NCI-H2171 (cell line): ENCODE results near the gene FUT2.
"Not testable (repeated sequence)": the region's sequence is repeated elsewhere in the genome, so short reads cannot be mapped to it uniquely, and the experiment has no call there.

Source experiments
- DNase-seq: peaks from one replicate; lab custom pipeline; 2025; lab: John Stamatoyannopoulos, UW

The FUT2 gene

DNA sequence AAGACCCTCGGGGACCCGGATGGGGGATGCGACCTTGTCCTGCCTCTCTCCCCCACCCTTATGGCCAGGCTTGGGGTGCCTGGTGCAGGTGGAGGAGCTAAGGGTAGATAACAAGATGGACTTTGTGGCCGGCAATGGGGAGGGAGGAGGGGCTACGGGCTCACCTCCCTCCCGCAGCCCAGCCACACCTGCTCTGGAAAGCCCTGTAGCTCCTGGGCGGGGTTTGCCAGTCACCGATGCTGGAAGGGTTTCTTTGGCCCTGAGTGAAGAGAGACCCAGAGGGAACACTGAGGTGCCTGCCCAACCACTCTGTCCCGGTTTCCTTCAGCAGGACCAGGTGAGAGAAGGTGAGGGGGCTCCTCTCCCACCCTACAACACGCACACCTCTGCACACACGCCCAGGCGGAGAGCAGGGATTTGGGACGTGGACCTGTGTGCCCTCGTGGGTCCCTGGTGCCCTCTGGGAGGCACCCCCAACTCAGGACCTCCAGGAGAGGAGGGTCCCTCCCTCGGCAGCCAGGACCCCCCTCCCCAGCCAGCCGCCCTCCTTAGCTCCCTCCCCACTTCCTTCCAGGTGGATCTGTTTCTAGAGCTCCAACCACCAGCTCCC is at the start of gene FUT2:
FUT2 (plus strand) TSS at position 229 of the 610 bp plus-strand sequence. CDS start 6,986 bp downstream, outside the sequence.
- peak; percentile 32 for DNase-seq

DNA sequence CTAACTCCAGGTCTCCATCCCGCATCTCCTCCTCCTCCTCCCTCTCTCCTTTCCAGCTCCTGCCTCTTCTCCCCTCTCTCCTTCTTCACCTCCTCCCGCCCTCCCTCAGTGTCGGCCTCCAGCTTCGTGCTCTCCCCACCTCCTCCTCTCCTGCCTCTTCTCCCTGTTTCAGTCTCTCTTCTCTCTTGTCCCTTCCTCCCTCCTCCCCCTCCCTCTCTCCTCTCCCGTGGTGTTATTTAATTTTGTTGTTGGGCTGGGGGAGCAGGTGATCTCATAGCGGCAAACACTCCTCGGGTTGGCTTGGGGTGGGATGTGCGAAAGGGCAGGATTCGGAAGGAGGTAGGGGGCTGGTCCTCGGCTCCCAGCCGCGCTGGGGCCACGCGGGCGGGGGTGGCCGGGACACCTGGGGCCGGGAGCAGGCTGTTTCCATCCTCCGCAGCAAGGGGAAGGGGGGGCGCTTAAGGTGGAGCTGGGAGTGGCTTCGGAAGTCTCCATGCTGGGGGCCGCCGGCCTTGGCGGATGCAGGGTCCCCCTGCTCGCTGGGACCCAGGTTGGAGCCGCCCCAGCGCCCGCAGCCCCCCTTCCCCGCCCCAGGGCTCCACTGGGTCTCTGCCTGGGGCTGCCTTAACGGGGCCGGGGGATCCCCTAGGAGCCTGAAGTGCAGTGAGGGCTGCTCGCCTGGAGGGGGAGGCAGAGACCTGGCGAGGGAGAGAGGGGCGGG is 49.6 kb upstream of the FUT2 start, which contains the start of gene CA11:
CA11 (minus strand) TSS at position 187 of the 721 bp plus-strand sequence. CDS start 555 bp downstream, outside the sequence.
- peak; percentile 94 for DNase-seq

DNA sequence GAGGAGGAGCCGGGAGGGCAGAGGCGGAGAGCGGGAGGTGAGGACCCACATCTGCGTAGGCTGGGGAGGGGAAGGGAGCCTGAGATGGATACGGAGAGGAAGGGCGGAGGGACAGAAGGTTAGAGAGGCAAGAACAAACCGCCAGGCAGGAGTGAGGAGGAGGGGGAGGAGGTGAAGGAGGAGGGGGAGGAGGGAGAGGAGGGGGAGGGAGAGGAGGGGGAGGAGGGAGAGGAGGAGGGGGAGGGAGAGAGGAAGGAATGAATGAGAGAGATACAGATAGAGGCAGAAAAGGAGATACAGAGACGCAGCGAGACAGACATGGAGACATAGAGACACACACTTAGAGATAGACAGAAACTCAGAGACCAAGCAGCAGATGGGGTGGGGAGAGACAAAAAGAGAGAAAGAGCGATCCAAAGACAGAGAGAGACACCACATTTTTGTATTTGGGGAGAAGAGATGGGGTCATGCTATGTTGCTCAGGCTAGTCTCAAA is 49.0 kb upstream of the FUT2 start:
- DNase-seq = peak; percentile 95

DNA sequence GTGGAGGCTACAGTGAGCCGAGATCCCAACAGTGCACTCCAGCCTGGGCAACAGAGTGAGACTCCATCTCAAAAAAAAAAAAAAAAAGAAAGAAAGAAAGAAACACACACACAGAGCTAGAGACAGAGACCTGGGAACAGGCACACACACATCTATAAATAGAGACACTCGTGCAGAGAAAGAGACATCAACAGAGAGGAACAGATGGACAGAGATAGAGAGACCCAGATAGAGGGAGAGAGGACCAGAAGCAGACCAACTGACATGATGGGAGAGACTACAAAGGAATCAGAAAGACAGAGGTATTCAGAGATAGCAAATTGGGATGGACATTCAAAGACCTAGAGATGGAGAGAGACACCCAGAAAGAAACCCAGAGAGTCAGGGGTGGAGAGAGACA is 47.6 kb upstream of the FUT2 start:
- DNase-seq = no peak

DNA sequence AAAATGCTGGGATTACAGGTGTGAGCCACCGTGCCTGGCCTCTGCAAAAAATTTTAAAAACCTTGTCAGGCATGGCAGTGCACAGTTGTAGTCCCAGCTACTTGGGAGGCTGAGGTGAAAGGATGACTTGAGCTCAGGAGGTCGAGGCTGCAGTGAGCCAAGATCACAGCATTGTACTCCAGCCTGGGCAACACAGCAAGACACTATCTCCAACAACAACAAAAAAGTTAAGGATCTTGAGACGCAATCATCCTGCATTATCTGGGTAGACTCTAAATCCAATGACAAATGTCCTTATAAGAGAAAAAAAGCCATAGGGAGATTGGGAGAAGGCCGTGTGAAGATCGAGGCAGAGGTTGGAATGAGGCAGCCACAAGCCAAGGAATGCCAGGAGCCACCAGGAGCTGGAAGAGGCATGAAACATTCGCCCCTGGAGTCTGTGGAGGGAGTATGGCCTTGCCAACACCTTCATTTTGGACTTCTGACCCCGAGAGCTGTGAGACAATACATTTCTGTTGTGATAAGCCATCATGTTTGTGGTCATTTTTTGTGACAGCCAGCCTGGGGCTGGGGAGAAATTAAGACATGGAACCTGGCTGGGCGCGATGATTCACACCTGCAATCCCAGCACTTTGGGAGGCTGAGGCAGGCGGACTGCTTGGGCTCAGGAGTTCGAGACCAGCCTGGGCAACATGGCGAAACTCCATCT is 44.6 kb upstream of the FUT2 start:
- DNase-seq = no peak

DNA sequence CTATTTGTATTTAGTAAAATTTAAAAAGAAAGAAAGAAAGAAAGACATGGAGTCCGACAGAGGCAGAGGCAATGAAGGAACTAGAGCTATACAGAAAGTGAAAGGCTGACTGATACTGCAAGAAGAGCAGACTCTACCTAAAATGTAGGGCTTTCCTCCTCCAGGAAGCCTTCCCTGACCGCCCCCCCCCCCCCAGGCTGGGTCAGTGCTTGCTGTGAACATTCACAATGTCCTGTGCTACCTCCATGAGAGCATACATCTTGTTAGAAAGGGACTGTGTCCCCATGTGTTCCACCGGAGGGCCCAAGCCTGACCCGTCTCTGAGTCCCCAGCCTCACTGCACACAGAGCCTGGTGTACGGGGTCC is 44.1 kb upstream of the FUT2 start:
- DNase-seq = no peak

DNA sequence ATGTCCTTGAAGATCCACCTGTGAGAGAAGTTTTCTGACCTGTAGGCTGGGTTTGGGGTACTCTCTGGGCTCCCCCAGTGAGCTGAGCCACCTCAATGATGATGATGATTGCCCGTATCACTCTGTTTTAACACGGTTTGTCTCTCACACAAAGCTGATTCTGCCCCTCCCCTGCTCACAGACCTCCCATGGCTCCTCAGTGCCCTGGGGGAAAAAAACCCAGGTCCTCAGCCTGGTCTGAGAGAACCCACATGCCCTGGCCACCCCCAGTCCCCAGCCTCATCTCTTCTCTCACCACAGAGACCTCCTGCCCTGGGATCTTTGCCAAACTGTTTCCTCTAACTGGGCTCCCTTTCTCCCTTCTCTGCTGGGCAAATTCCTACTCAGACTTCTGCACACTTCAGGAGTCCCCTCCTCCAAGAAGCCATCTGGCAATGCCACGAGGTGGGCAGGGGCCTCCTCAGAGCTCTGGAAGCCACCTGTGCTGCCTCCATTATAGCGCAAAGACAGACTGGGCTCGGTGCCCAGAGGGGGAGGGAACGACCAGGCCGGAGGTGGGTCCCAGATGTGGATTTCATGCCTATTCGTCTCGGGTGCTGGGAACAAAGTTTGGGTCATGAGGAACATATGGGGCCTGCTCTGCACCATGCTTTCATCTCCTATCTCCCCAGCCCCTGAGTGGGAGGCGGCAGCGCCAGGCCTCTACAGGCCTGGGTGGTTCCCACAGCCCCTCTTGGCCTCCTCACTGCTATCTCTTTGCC is 41.3 kb upstream of the FUT2 start:
- DNase-seq = peak; percentile 98

DNA sequence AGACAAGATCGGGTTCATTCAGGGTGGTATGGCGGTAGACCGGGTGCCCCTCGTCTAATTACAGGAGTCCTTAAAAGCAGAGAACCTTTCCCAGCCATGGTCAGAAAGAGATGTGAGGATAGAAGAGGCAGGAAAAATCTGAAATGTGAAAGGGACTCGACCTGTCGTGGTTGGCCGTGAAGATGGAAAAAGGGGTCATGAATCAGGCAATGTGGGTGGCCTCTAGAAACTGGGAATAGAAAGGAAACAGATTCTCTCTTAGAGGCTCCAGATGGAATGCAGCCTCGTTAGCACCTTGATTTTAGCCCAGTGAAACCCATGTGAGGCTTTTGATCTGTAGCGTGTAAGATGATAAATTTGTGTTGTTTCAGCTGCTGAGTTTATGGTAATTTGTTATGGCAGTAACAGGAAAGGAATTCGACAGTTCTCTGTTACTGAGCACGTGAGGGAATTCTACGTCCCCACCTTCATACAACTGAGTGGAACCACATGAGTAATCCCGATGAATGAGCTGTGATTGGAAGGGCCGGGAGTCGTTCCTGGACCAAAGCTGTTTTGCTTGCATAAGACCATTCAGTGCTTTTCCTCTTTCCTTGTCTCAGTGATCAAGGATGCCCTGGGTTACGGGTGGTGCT is 38.8 kb upstream of the FUT2 start:
- no peak for DNase-seq

DNA sequence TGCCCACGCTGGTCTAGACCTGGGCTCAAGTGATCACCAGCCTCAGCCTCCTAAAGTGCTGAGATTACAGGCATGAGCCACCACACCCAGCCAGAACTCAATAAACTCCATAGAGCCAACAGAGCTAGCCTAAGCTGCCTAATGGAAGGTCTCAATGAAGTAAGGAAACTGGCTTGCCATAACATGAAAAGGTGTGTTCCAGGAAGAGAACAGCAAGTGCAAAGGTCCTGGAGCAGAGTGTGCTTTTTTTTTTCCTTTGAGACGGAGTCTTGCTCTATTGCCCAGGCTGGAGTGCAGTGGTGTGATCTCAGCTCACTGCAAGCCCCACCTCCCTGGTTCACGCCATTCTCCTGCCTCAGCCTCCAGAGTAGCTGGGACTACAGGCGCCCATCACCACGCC is 37.9 kb upstream of the FUT2 start:
- not testable (repeated sequence) for DNase-seq

DNA sequence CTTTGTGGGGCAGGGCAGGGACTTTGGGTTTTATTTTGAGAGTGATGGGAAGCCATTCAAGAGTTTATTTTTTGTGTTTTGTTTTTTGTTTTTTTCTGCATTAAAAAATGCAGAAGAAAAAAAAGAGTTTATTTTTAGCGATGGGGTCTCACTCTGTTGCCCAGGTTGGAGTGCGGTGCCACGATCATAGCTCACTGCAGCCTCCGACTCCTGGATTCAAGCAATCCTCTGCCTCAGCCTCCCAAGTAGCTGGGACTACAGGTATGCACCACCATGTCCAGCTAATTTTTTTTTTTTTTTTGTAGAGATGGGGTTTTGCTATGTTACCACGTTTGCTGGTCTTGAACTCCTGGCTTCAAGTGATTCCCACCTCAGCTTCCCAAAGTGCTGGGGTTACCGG is 37.3 kb upstream of the FUT2 start:
- DNase-seq = no peak

DNA sequence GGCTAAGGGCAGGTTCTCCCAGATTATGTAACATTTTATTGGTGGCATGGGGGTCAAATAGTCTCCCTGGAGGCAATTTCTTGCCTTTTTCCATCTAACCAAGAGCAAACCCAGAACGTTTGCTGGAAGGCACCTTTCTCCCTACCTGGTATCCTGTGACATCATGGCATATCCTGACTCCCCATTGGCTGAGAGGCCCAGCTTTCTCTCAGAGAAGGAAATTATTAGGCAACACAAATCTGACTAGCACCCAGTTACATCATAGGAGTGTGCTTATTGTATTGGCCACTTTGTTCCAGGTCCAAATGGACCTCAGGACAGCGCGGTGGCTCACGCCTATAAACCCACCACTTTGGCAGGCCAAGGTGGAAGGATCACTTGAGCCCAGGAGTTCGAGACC is 36.0 kb upstream of the FUT2 start:
- DNase-seq = no peak

DNA sequence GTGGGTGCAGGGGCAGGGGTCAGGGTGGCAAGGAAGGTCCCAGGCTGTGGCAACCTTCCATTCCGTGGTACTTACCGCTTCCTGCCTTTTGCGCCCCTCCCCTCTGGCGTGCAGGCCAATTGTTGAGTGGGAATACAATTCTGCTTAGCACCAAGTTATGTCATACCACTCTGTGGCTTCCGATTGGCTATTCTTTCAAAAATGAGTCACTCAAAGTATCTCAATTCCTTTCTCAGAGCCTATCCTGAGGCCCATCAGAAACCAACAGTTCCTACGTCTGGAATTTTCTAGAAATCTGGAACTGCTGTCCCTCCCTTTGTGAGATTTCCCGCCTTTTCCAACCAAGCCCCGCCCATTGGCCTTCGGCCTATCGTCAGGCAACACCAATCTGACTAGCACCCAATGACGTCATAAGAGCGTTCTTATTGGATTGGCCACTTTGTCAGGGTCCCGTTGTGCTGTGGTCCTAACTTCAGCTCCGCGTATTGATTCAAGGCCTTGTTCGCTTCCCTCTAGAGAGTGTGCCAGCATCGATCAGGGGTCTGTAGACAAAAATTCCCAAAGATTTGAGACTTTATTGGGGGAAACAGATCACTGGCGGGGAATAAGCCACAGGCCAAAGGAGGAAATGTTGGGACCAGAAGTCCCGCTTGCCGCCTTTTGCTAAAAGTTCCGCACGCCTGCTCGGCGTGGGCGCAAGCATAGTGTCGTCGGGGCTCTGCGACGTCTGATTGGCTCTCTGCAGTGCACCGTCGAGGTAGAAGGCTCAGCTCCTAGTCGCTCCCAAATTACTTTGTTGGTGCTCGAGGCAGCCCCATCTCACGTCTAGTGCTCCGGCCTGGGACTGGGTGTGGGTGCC is 34.7 kb upstream of the FUT2 start:
- no peak for DNase-seq

DNA sequence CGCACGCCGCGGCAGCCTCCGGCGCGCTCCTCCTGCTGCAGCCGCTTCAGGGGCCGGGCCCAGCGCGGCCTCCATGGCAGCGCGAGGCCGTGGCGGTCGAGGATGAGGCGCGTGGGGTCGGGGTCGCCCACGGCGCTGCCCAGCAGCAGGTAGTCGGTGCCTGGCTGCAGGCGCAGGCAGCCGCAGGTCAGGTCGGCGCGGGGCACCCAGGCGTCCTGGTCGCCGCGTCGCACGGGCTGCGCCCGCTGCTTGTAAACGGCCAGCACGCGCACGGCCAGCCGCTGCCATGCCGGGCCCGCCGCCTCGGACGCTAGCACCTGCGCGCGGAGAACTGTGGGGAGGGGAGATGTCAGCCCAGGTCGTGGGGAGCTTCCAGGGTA is 34.1 kb upstream of the FUT2 start:
- no peak for DNase-seq

DNA sequence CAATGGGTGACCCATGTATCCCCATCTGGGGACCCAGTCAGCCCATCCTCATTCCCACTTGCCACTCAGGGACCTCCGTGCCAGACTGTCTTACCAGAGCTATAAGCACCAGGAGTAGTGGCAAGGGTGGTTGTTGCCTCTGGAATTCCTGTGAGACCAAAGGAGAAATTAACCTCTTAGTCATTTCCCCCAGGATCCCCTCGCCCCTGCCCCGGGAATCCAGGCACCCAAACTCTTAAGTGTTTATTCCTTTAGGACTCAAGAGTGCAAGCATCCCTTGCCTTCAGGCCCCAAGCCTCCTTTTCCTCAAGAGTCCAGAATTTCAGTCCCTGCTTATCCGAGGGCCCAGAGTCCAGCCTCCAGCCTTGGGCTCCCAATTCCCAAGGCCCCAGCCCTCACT is 32.1 kb upstream of the FUT2 start:
- no peak for DNase-seq

DNA sequence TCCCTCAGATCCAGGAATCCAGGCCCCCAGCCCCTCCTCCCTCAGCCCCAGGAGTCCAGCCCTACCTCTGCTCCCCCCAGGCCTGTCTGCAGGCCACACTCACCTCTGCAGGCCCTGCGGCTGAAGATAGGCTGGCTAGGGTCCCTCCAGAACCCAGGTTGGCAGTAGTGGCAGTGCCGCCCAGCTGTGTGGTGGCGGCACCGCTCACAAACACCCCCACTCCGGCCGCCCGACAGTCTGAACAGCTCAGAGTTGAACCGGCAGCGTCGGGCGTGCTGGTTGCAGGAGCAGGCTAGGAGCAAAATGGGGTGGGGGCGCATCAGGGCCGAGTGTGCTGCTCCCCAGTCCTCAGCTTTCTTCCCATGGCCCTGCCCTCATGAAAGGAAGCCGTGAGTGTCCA is 31.3 kb upstream of the FUT2 start:
- no peak for DNase-seq

DNA sequence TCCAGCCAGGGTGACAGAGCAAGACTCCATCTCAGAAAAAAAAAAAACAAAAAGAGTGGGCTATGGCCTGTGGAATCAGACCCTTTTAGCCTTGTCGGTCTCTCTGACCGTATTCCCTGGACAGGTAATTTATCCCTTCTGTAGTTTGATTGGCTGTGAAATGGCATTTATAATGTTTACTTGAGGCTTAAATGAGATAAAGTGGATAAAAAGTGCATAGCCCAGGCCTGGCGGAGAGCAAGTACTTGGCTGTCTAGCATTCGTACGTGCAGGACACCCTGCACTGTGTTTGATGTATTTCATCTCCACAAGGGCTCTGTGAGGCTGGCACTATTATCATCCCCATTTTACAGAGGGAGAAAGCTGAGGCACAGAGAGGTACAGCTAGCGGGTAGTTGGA is 30.0 kb upstream of the FUT2 start:
- no peak for DNase-seq

DNA sequence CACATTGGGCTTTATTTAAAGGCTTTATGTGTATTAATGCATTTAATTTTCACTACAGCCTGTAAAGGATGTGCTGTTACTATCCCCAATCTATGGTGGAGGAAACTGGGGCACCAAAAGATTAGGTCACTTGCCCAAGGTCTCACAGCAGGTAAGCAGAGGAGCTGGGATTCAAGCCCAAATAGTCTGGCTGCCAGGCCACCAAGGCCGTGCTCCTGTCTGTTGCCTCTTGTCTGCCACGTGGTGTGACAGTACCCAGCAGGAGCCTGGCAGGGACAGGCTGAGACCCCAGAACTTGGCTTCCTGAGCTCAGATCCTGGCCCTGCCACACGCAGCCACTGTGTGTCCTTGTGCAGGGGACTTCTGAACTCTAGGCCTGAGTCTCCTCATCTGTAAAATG is 27.4 kb upstream of the FUT2 start:
- DNase-seq = no peak

DNA sequence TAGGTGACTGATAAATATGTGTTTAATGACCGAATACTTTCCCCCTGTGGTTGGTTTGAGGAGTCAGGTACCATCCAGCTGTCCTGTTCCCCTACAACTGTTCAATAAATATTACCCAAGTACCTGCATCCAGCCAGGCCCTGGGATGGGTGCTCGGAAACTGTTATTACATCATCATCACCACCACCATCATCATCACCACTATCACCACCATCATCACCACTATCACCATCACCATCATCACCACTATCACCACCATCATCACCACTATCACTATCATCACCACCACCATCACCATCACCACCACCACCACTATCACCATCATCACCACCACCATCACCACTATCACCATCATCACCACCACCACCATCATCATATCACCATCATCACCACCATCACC is 27.0 kb upstream of the FUT2 start:
- DNase-seq = no peak

DNA sequence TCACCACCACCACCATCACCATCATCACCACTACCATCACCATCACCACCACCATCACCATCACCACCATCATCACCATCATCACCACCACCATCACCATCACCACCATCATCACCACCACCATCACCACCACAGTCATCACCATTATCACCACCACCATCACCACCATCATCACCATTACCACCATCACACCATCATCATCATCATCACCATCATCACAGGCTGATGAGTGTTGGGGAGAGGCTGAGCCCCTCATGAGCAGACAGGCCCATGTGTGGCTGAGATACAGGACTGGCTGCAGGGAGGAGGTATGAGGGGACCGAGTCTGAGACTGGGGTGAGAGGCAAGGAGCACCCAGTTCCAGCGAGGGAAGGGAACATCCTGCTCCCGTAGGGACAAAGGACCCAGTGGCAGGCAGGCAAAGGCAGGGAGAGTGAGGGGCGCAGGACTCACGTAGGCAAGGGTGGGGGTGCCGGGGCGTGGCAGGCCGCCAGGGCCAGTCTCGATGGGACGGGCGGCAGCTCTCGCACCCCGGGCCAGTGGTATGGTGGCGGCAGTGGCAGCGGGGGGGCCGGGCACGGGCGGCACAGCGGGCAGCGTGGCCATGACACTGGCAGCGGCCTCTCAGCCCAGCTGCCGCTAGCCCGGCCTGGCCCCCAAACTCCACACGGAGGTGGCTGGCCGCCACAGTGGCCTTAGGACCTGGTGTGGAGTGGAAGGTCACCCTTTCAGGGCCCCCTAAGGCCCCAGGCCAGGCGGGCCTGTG is 25.7 kb upstream of the FUT2 start:
- DNase-seq = no peak
